Subcutaneous abdominal adipose tissue (tissue), 5 donors: Measurements from ENCODE around the gene SALL3.
"Not testable (repeated sequence)": the region's sequence is repeated elsewhere in the genome, so short reads cannot be mapped to it uniquely, and the experiment has no call there.

ENCODE experiments used
- H3K27ac ChIP-seq: one replicate; pipeline ENCODE4 v1.7.0; 2013; ENCODE audit warnings: low read depth, mild to moderate bottlenecking, inconsistent platforms, low read length, moderate library complexity
- H3K27me3 ChIP-seq, 5 donors: one replicate each; pipeline ENCODE4 v1.7.0; 2013; ENCODE audit warnings: low read length in 5 of 5, inconsistent platforms in 1 of 5; ENCODE audit not compliant: control insufficient read depth in 5 of 5, insufficient read depth in 4 of 5
- H3K36me3 ChIP-seq, 5 donors: one replicate each; pipeline ENCODE4 v1.7.0; 2013; ENCODE audit warnings: low read length in 5 of 5; ENCODE audit not compliant: control insufficient read depth in 5 of 5, insufficient read depth in 5 of 5
- H3K4me1 ChIP-seq, 5 donors: one replicate each; pipeline ENCODE4 v1.7.0; 2013; ENCODE audit warnings: low read length in 5 of 5, mild to moderate bottlenecking in 3 of 5, moderate library complexity in 1 of 5; ENCODE audit not compliant: control insufficient read depth in 5 of 5, insufficient read depth in 5 of 5
- H3K4me3 ChIP-seq, 5 donors: one replicate each; pipeline ENCODE4 v1.7.0; 2013; ENCODE audit warnings: low read length in 5 of 5, low read depth in 1 of 5
- H3K9ac ChIP-seq, 5 donors: one replicate each; pipeline ENCODE4 v1.7.0; 2013; ENCODE audit warnings: low read length in 5 of 5, mild to moderate bottlenecking in 4 of 5, moderate library complexity in 3 of 5
- H3K9me3 ChIP-seq, 5 donors: one replicate each; pipeline ENCODE4 v1.7.0; 2013; ENCODE audit warnings: low read length in 5 of 5; ENCODE audit not compliant: control insufficient read depth in 5 of 5
- donor health status: healthy.
- donor health status: healthy.
- donor health status: healthy.
- donor health status: healthy.
- donor health status: healthy.

The SALL3 gene

DNA sequence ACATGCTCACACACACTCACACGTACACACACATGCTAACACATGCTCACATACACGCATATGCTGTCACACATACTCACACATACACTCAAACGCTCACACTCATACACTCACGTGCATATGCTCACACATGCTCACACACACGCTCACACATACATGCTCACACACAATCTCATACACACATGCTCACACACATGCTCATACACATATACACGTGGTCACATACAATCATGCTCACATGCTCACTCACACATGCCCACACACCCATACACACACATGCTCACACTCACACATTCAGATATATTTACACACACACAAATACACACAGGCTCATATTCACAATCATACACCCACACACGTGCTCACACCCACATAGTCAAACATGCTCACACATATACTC lies 17.5 kb upstream of the SALL3 start:
- peaks cover 0 to 7% (median 0%) of the 10 kb centered on the region in 5 donors for H3K4me1 ChIP-seq
- H3K27ac ChIP-seq, result no peak overlapping the region
- no peaks in the 10 kb centered on the region for H3K36me3 ChIP-seq
- H3K9ac ChIP-seq, result no peak overlapping the region
- peaks cover 0 to 7% (median 4%) of the 10 kb centered on the region in 5 donors for H3K9me3 ChIP-seq
- H3K27me3 ChIP-seq, result peaks cover 0 to 6% (median 0%) of the 10 kb centered on the region in 5 donors
- no peak overlapping the region for H3K4me3 ChIP-seq

DNA sequence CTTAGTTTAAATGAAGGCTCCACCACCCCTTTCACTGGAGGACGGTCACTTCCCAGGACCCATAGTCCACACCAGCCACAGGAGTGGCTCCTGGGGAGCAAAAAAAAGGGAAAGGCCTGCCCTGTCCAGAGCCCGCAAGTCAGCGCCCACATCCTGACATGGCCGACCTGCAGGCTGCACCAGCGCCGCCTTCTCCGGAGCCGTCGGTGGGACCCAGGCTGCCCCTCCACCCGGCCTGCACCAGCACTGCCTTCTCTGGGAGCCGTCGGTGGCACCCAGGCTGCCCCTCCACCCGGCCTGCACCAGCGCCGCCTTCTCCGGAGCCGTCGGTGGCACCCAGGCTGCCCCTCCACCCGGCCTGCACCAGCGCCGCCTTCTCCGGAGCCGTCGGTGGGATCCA lies 14.9 kb upstream of the SALL3 start:
- not testable (repeated sequence) for H3K4me3 ChIP-seq, H3K9me3 ChIP-seq, H3K4me1 ChIP-seq, H3K9ac ChIP-seq, H3K36me3 ChIP-seq, H3K27ac ChIP-seq
- peaks cover 0 to 17% (median 5%) of the 10 kb centered on the region in 5 donors for H3K27me3 ChIP-seq

DNA sequence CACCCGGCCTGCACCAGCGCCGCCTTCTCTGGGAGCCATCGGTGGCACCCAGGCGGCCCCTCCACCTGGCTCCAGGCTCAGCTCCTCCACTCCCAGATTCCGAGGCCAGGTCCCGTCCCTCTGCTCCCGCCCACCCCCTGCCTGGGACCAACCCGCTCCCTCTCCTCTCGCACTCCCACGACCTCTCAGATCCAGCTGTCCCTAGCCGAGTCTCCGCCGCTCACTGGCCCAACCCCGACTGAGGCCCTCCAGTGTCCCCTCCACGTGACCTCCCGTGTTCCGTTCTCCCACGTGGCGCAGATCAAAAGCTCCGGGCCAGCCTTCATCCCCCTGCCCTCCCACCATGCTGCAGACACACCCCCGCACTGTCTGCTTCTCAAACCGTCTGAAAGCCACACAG lies 14.4 kb upstream of the SALL3 start:
- Histone ChIP-seq H3K9ac (no peak overlapping the region), H3K27ac (no peak overlapping the region), H3K36me3 (no peaks in the 10 kb centered on the region), H3K27me3 (peaks cover 0 to 19% (median 5%) of the 10 kb centered on the region in 5 donors), H3K4me1 (peaks cover 0 to 7% (median 0%) of the 10 kb centered on the region in 5 donors), H3K9me3 (peaks cover 0 to 7% (median 4%) of the 10 kb centered on the region in 5 donors), H3K4me3 (no peak overlapping the region)

DNA sequence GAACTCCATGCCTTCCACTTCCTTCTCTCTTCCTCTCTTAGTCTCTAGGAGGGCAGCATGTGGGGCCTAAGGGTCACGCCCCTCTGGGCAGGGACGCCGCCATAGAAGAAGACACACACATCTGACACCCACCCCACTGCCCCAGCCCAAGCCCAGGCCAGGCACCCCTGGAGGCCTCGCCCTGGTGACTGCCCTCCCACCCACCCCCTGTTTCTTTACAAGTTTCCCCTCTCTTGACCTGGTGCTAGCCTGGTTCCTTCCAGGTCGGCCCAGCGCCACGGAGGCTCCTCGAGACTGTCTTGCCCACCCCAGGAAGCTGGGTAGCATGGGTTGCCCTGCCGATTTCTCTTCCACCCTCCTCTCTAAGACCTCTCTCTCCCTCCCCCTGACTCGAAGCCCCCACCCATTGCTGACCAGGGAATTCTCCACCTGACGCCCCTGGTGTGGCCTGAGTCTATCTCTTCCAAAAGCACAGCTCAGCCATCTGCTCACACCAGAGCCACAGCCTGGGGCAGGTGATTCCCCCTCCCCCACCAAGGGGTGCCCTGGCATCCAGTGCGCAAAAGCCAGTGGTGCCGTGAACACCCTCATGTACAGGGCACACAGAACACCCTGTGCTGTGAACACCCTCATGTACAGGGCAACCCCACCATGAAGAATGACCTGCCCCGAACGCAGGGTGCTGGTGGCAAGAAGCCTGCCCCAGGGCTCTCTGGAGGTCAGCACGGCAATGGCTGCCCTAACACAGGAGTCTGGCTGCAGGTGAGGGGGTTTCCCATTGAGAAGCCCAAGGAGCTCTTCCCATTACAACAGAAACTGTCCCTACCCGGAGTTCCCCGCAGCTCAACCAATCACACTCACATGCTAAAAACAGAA lies 13.5 kb upstream of the SALL3 start:
- peaks cover 0 to 24% (median 9%) of the 10 kb centered on the region in 5 donors for H3K27me3 ChIP-seq
- H3K27ac ChIP-seq, result no peak overlapping the region
- no peak overlapping the region for H3K9ac ChIP-seq
- peaks cover 0 to 7% (median 0%) of the 10 kb centered on the region in 5 donors for H3K4me1 ChIP-seq
- no peaks in the 10 kb centered on the region for H3K36me3 ChIP-seq
- H3K4me3 ChIP-seq, result no peak overlapping the region
- H3K9me3 ChIP-seq, result peaks cover 0 to 7% (median 4%) of the 10 kb centered on the region in 5 donors

DNA sequence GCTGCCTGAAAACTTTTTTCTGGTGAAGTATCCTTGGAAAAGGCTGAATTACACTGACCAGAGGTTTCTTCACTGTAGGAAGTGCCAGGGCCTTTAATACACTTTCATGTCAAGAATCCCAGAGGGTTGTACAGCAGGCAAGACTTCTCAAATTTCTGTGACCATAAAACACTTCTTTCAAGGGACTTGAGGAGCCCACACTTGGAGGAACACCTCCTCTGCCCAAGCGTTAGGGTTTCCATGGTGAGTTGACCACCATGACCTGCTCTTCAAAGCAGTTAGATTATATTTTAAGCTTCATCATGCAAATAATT lies 12.9 kb upstream of the SALL3 start:
- Histone ChIP-seq H3K36me3 (no peaks in the 10 kb centered on the region), H3K9ac (no peak overlapping the region), H3K4me3 (no peak overlapping the region), H3K9me3 (peaks cover 0 to 7% (median 4%) of the 10 kb centered on the region in 5 donors), H3K4me1 (peaks cover 0 to 7% (median 0%) of the 10 kb centered on the region in 5 donors), H3K27me3 (peaks cover 0 to 30% (median 15%) of the 10 kb centered on the region in 5 donors), H3K27ac (no peak overlapping the region)

DNA sequence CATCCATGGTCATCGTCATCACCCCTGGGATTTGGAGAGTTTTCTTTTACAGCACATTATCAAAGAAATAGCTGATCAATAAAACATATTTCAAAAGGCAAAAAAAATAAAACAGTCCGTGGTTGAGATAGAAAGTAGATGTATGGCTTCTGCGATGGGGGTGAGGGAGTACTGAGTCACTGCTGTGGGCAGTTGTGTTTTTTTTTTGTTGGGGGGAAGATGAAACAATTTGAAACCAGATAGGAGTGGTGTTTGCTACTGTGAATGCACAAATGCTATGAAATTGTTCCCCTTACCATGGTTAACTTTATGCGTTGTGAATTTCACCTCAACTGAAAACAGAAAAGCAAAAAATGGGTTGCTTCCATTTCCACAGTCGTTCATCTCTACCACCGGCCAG lies 11.9 kb upstream of the SALL3 start:
- Histone ChIP-seq H3K4me3 (no peak overlapping the region), H3K9ac (no peak overlapping the region), H3K27ac (no peak overlapping the region), H3K4me1 (peaks cover 0 to 7% (median 0%) of the 10 kb centered on the region in 5 donors), H3K9me3 (peaks cover 0 to 7% (median 4%) of the 10 kb centered on the region in 5 donors), H3K36me3 (no peaks in the 10 kb centered on the region), H3K27me3 (peaks cover 8 to 39% (median 25%) of the 10 kb centered on the region in 5 donors)

DNA sequence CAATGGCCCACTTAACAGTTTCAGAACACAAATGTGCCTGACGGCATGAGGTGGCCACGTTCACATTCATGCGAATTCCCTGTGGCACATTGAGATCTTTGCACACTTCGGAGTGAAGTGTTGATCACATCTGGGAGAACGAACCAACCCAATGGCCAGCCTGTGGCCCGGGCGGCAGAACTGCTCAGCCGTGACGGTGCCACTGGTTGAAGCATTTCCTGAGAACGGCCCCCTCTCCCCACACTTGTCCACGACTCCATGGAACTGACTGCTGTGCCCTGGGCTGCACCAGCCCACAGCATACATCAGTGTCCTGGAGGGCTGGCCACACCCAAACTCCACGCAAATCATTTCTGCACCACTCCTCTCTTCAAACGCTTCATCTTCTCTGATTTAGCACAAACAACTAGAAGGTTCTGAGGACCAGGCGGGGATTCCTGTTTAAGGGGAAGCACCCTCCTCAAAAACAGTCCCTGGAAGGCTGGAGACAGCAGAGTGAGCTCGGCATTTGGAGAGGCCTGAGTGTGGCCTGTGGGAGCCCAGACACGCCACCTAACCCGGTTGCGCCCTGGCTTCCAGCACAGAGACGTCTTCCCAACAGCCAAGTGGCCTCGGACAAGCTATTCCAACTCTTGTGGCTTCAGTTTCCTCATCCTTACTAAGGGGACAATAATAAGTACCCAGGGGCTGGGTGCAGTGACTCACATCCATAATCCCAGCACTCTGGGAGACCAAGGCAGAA lies 9.9 kb upstream of the SALL3 start:
- Histone ChIP-seq H3K27ac (no peak overlapping the region), H3K9me3 (no peaks in the 10 kb centered on the region), H3K4me3 (no peak overlapping the region), H3K4me1 (peaks cover 0 to 23% (median 14%) of the 10 kb centered on the region in 5 donors), H3K27me3 (peaks cover 22 to 59% (median 43%) of the 10 kb centered on the region in 5 donors), H3K36me3 (no peaks in the 10 kb centered on the region), H3K9ac (no peak overlapping the region)

DNA sequence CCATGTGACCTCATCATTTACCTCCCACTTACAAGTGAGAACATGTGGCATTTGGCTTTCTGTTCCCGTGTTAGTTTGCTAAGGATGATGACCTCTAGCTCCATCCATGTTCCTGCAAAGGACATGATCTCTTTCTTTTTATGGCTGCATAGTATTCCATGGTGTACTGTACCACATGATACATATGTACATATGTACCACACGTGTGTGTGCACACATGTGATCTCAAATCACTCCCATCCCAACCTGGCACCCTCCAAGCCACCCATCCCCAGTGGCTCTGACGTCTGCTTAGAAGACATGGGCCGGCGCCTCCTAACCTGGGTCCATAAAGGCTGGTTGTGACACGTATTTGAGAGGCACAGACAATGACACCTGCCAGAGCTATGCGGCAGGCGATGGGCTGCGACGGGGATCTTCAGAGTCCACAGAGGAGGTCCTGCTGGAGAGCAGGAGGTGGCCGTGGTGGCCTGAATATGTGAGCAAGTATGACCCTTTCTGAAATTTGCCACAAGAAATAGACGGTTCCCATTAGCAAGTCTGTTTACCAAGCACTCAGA lies 8.8 kb upstream of the SALL3 start:
- H3K9ac ChIP-seq, result no peak overlapping the region
- H3K9me3 ChIP-seq, result no peaks in the 10 kb centered on the region
- H3K27ac ChIP-seq, result no peak overlapping the region
- H3K4me3 ChIP-seq, result no peak overlapping the region
- H3K27me3 ChIP-seq, result peaks cover 25 to 64% (median 52%) of the 10 kb centered on the region in 5 donors
- H3K4me1 ChIP-seq, result peaks cover 0 to 23% (median 14%) of the 10 kb centered on the region in 5 donors
- no peaks in the 10 kb centered on the region for H3K36me3 ChIP-seq

DNA sequence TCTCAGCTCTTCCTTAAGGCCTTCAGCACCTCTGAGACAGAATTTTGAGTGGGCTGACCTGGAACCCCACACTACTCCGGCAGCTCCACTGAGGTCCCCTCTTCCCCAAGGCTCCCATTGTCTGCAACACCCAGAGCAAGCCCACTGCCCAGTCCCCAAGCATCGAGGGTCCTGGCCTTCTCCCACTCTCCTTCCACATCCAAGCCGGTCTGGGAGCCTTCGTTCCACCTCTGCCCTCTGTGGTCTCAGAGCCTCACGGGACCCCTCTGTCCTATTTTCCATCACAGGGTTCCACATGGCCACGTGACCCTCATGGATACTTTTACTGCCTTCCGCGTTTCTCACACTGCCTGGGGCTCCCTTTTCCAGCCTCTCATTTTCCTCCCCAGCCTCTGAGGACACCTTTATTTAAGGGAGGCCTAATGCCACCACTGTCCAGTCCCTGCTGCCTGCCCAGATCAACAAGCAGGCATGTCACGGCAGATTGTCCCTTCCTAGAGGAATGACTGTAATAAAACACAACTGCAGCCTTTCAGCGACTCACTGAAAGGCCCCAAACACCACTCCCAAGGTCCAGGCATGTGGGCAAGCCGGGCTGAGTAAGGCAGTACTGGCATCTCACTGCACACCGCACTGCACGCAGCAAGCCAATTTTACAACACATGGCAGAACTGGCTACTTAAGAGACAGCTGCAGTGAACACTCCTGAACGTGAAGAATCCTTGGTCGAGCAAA lies 7.9 kb upstream of the SALL3 start:
- no peak overlapping the region for H3K9ac ChIP-seq
- no peak overlapping the region for H3K27ac ChIP-seq
- H3K36me3 ChIP-seq, result no peaks in the 10 kb centered on the region
- no peak overlapping the region for H3K4me3 ChIP-seq
- no peaks in the 10 kb centered on the region for H3K9me3 ChIP-seq
- peaks cover 28 to 65% (median 56%) of the 10 kb centered on the region in 5 donors for H3K27me3 ChIP-seq
- peaks cover 0 to 20% (median 14%) of the 10 kb centered on the region in 5 donors for H3K4me1 ChIP-seq
